NAMALWA (cell line): Measurements from ENCODE around the gene PRKCE.

Experiments used
- DNase-seq: peaks from one replicate; pipeline ENCODE4 v3.0.0-alpha.2; 2015; ENCODE audit warnings: low spot score

PRKCE gene

GRCh38 chr2:45631955-45632354 lies 19.5 kb upstream of the PRKCE start:
- DNase-seq = no peak

- DNase-seq = no peak
Observed at GRCh38 chr2:45634223-45634622, 17.3 kb upstream of the PRKCE start.

GRCh38 chr2:45636008-45636407 lies 15.5 kb upstream of the PRKCE start:
- DNase-seq = no peak

- DNase-seq = no peak
Observed at GRCh38 chr2:45637440-45637839, 14.0 kb upstream of the PRKCE start.

GRCh38 chr2:45640576-45640975 lies 10.9 kb upstream of the PRKCE start:
- DNase-seq = no peak

GRCh38 chr2:45643095-45643494 lies 8.4 kb upstream of the PRKCE start:
- no peak for DNase-seq

- peak; percentile 79 for DNase-seq
Observed at GRCh38 chr2:45643543-45644542, 7.6 kb upstream of the PRKCE start.

GRCh38 chr2:45646289-45646688 lies 5.2 kb upstream of the PRKCE start:
- no peak for DNase-seq

- no peak for DNase-seq
Observed at GRCh38 chr2:45647356-45647755, 4.1 kb upstream of the PRKCE start.

- DNase-seq = no peak
Observed at GRCh38 chr2:45647986-45648520, 3.4 kb upstream of the PRKCE start.

- DNase-seq = no peak
Observed at GRCh38 chr2:45648636-45649035, 2.8 kb upstream of the PRKCE start.

- DNase-seq = peak; percentile 43
Observed at GRCh38 chr2:45649462-45649857, 2.0 kb upstream of the PRKCE start.

- peak; percentile 69 for DNase-seq
Observed at GRCh38 chr2:45649858-45650811, 1.3 kb upstream of the PRKCE start.

GRCh38 chr2:45650851-45651414 lies 542 bp upstream of the PRKCE start:
- DNase-seq = peak; percentile 97

GRCh38 chr2:45652090-45653031 lies 886 bp downstream of the PRKCE start:
- DNase-seq = peak; percentile 67

GRCh38 chr2:45653122-45653913 lies 1.8 kb downstream of the PRKCE start:
- peak; percentile 27 for DNase-seq

- no peak for DNase-seq
Observed at GRCh38 chr2:45654250-45654649, 2.8 kb downstream of the PRKCE start.

- no peak for DNase-seq
Observed at GRCh38 chr2:45661828-45662227, 10.4 kb downstream of the PRKCE start.

GRCh38 chr2:45664635-45665261 lies 13.3 kb downstream of the PRKCE start:
- no peak for DNase-seq

GRCh38 chr2:45668509-45668908 lies 17.0 kb downstream of the PRKCE start:
- DNase-seq = no peak
